GM23338 (cell line): Measurements from ENCODE around the gene COBL. TPM values are rescaled to one million over a fixed set of nuclear protein-coding genes. Genes with fewer than 3 reads are reported as not detected.

Source experiments
- ATAC-seq: fragments of 200-7000 bp; cut with Tn5 transposase; 3 replicates; pipeline ENCODE4 v1.9.1; 2020
- DNase-seq: peaks from one replicate; pipeline ENCODE4 v3.0.0-alpha.2; 2015; ENCODE audit warnings: low spot score
- H2AFZ ChIP-seq: fragments of 200-600 bp; sonication (generic); 2 replicates; pipeline ENCODE4 v1.8.0; 2016; ENCODE audit warnings: antibody characterized with exemption, mild to moderate bottlenecking, moderate library complexity
- H3F3A ChIP-seq: fragments of 200-600 bp; sonication (generic); replicated peaks from 2 replicates; pipeline ENCODE4 v1.8.0; 2017; ENCODE audit warnings: antibody characterized with exemption, mixed run types, low read depth
- H3K27ac ChIP-seq: fragments of 200-600 bp; sonication (generic); 2 replicates; pipeline ENCODE4 v1.6.1; 2016; ENCODE audit warnings: low read depth
- H3K27me3 ChIP-seq: fragments of 200-600 bp; sonication (generic); 2 replicates; pipeline ENCODE4 v1.8.0; 2016; ENCODE audit warnings: mild to moderate bottlenecking, mixed run types, moderate library complexity; ENCODE audit not compliant: insufficient read depth
- H3K36me3 ChIP-seq: fragments of 200-600 bp; sonication (generic); 2 replicates; pipeline ENCODE4 v1.8.0; 2016; ENCODE audit warnings: mild to moderate bottlenecking; ENCODE audit not compliant: insufficient read depth
- H3K4me1 ChIP-seq: fragments of 200-600 bp; sonication (generic); 2 replicates; pipeline ENCODE4 v1.8.0; 2016; ENCODE audit warnings: mild to moderate bottlenecking, moderate library complexity; ENCODE audit not compliant: insufficient read depth
- H3K4me2 ChIP-seq: fragments of 200-600 bp; sonication (generic); 2 replicates; pipeline ENCODE4 v1.7.1; 2017; ENCODE audit warnings: mixed run types
- H3K4me3 ChIP-seq: fragments of 200-600 bp; sonication (generic); 2 replicates; pipeline ENCODE4 v1.6.1; 2016; ENCODE audit warnings: mixed run types
- H3K79me2 ChIP-seq: fragments of 200-600 bp; sonication (generic); replicated peaks from 2 replicates; pipeline ENCODE4 v1.8.0; 2017; ENCODE audit warnings: mild to moderate bottlenecking; ENCODE audit not compliant: insufficient read depth
- H3K9me2 ChIP-seq: fragments of 200-600 bp; sonication (generic); 2 replicates; pipeline ENCODE4 v1.8.0; 2017; ENCODE audit not compliant: insufficient read depth
- H4K20me1 ChIP-seq: fragments of 200-600 bp; sonication (generic); replicated peaks from 2 replicates; pipeline ENCODE4 v1.8.0; 2017; ENCODE audit warnings: mild to moderate bottlenecking; ENCODE audit not compliant: insufficient read depth
- H3K27ac Mint-ChIP-seq: 2 replicates; pipeline ENCODE4 v1.8.0; 2020; ENCODE audit warnings: inconsistent platforms, mild to moderate bottlenecking, moderate library complexity, mixed read lengths
- H3K27me3 Mint-ChIP-seq: 3 replicates; pipeline ENCODE4 v1.8.0; 2022; ENCODE audit warnings: low read depth, mild to moderate bottlenecking, moderate library complexity, mixed read lengths, inconsistent platforms; ENCODE audit not compliant: insufficient read depth, poor library complexity
- H3K36me3 Mint-ChIP-seq: 3 replicates; pipeline ENCODE4 v1.8.0; 2021; ENCODE audit warnings: low read depth, mild to moderate bottlenecking, inconsistent platforms, moderate library complexity, mixed read lengths
- H3K4me1 Mint-ChIP-seq: 3 replicates; pipeline ENCODE4 v1.8.0; 2020; ENCODE audit warnings: mild to moderate bottlenecking, inconsistent platforms, mixed read lengths
- H3K4me3 Mint-ChIP-seq: 3 replicates; pipeline ENCODE4 v1.8.0; 2021; ENCODE audit warnings: moderate library complexity, mild to moderate bottlenecking, inconsistent platforms, mixed read lengths
- H3K9me3 Mint-ChIP-seq: 3 replicates; pipeline ENCODE4 v1.8.0; 2020; ENCODE audit warnings: moderate library complexity, mild to moderate bottlenecking, inconsistent platforms, mixed read lengths
- CREB1 ChIP-seq: fragments of 250-450 bp; sonication (Bioruptor Pico); IDR thresholded peaks from 2 replicates; pipeline ENCODE4 v1.5.0; 2020; ENCODE audit warnings: low read depth, mild to moderate bottlenecking, moderate library complexity
- CTCF ChIP-seq, 2 experiments: fragments of 200-600 bp in 1 of 2; sonication (generic) in 1 of 2; conservative IDR thresholded peaks; 2 replicates each; pipeline versions ENCODE4 v1.5.1 to v1.6.1; 2016 to 2017; ENCODE audit warnings: antibody characterized with exemption in 2 of 2, low read depth in 2 of 2, mild to moderate bottlenecking in 2 of 2, moderate library complexity in 1 of 2
- ETS1 ChIP-seq: IDR thresholded peaks from 2 replicates; pipeline ENCODE4 v1.6.1; 2016; ENCODE audit warnings: antibody characterized with exemption
- EZH2 ChIP-seq: fragments of 200-600 bp; sonication (generic); IDR thresholded peaks from one replicate; pipeline ENCODE4 v1.8.0; 2017; ENCODE audit warnings: antibody characterized with exemption, mild to moderate bottlenecking, low read depth; ENCODE audit not compliant: unreplicated experiment
- EZH2phosphoT487 ChIP-seq: fragments of 200-600 bp; sonication (generic); IDR thresholded peaks from one replicate; pipeline ENCODE4 v1.8.1; 2018; ENCODE audit warnings: antibody characterized with exemption; ENCODE audit not compliant: unreplicated experiment
- NANOG ChIP-seq: IDR thresholded peaks from 2 replicates; pipeline ENCODE4 v1.6.1; 2016; ENCODE audit warnings: antibody characterized with exemption, borderline replicate concordance
- STAT1 ChIP-seq: IDR thresholded peaks from one replicate; pipeline ENCODE4 v1.6.1; 2016; ENCODE audit warnings: antibody characterized with exemption; ENCODE audit not compliant: unreplicated experiment
- ZNF114 ChIP-seq: fragments of 250-450 bp; sonication (Bioruptor Pico); IDR thresholded peaks from 2 replicates; pipeline ENCODE4 v1.5.0; 2020; ENCODE audit warnings: mild to moderate bottlenecking, moderate library complexity
- ZNF462 ChIP-seq: fragments of 250-450 bp; sonication (Bioruptor Pico); IDR thresholded peaks from 2 replicates; pipeline ENCODE4 v1.5.0; 2020; ENCODE audit warnings: mild to moderate bottlenecking, moderate library complexity
- polyA plus RNA-seq: library from polyadenylated mRNA; unstranded; fragments of >200 nt; fragmentation: Nextera tagmentation; extraction: Ambion mirVana; gene quantifications from 2 replicates; pipeline ENCODE4 v1.2.1, GENCODE V29; 2016
- total RNA-seq: library from RNA; depleted of rRNA; stranded (reverse); fragments of >200 nt; shearing (Covaris generic); gene quantifications from 2 replicates; pipeline ENCODE4 v1.2.3, GENCODE V29; 2014

The COBL gene
- total and polyA plus RNA-seq, 2 experiments from 2014 or later = 18.3 to 51.9 TPM

- no peak for TF ChIP-seq EZH2
- TF ChIP-seq CREB1 = no peak
- TF ChIP-seq EZH2phosphoT487 = no peak
- TF ChIP-seq STAT1 = no peak
- TF ChIP-seq ZNF114 (CRISPR knock-in tag) = no peak
- TF ChIP-seq NANOG = no peak
Measured at GRCh38 chr7:51038573-51038972, 278.0 kb downstream of the COBL start (continued).

GRCh38 chr7:51035716-51036115 lies 280.9 kb downstream of the COBL start:
- Histone ChIP-seq H3K4me1 (peaks cover 15% of the 10 kb centered on the region), H3K27ac (no peak overlapping the region), H4K20me1 (no peaks in the 10 kb centered on the region), H3F3A (0 out of 2 replicates have a peak, but pooled peaks cover 4% of the 10 kb centered on the region), H3K4me2 (no peak overlapping the region), H3K4me3 (no peak overlapping the region), H3K9me2 (no peaks in the 10 kb centered on the region), H3K27me3 (no peaks in the 10 kb centered on the region), H2AFZ (no peak overlapping the region), H3K36me3 (no peaks in the 10 kb centered on the region), H3K79me2 (no peaks in the 10 kb centered on the region)
- H3K4me1 Mint-ChIP-seq = peaks cover 25% of the 10 kb centered on the region
- 0 out of 3 replicates have a peak, but pooled peaks cover 3% of the 10 kb centered on the region for H3K9me3 Mint-ChIP-seq
- no peak for ATAC-seq
- peaks cover 2% of the 10 kb centered on the region; the same call in 2 of the 3 replicates for H3K36me3 Mint-ChIP-seq
- no peak for TF ChIP-seq NANOG
- peaks cover 5% of the 10 kb centered on the region for H3K27me3 Mint-ChIP-seq
- H3K27ac Mint-ChIP-seq = no peak overlapping the region
- no peak overlapping the region for H3K4me3 Mint-ChIP-seq
- no peak for DNase-seq

- Histone ChIP-seq H3K27ac (peak overlapping the region; percentile 63; the same call in 1 of the 2 replicates), H3K9me2 (no peaks in the 10 kb centered on the region), H3K4me1 (peaks cover 15% of the 10 kb centered on the region), H3K36me3 (no peaks in the 10 kb centered on the region), H3K27me3 (no peaks in the 10 kb centered on the region), H3K4me2 (0 out of 2 replicates have a peak overlapping the region, but pooled peaks have one; percentile 10), H2AFZ (no peak overlapping the region), H4K20me1 (no peaks in the 10 kb centered on the region), H3F3A (0 out of 2 replicates have a peak, but pooled peaks cover 4% of the 10 kb centered on the region), H3K79me2 (no peaks in the 10 kb centered on the region), H3K4me3 (no peak overlapping the region)
- Mint-ChIP-seq H3K4me1 (peaks cover 25% of the 10 kb centered on the region), H3K36me3 (peaks cover 3% of the 10 kb centered on the region; the same call in 1 of the 3 replicates), H3K9me3 (0 out of 3 replicates have a peak, but pooled peaks cover 3% of the 10 kb centered on the region), H3K27ac (peak overlapping the region; percentile 68), H3K27me3 (peaks cover 5% of the 10 kb centered on the region), H3K4me3 (no peak overlapping the region; the same call in 2 of the 3 replicates)
- DNase-seq (peak; percentile 28), ATAC-seq (peak; percentile 75)
- TF ChIP-seq CREB1 = no peak
- TF ChIP-seq ETS1 = no peak
- TF ChIP-seq CTCF (conservative IDR thresholded peaks at IDR 0.05; ENCODE audit: low read depth in 2 of 2) = no peak
- no peak for TF ChIP-seq EZH2phosphoT487
- no peak for TF ChIP-seq ZNF462
- no peak for TF ChIP-seq NANOG
Measured at GRCh38 chr7:51034521-51035264, 281.9 kb downstream of the COBL start.
